Neural cell (in vitro differentiated cells): Measurements from ENCODE around the gene KDM4B. TPM values are rescaled to one million over a fixed set of nuclear protein-coding genes. Genes with fewer than 3 reads are reported as not detected.
"Not testable (repeated sequence)": the region's sequence is repeated elsewhere in the genome, so short reads cannot be mapped to it uniquely, and the experiment has no call there.

Experiments used
- H2AFZ ChIP-seq: fragments of 200-600, 300-800 bp; sonication (generic), shearing (Covaris generic); 2 replicates; pipeline ENCODE4 v1.6.0; 2014; ENCODE audit warnings: low read depth, mild to moderate bottlenecking, antibody characterized with exemption, low read length, moderate library complexity
- H3F3A ChIP-seq: fragments of 200-600 bp; shearing (Covaris generic); 2 replicates; pipeline ENCODE4 v1.6.1; 2016; ENCODE audit warnings: mild to moderate bottlenecking, moderate library complexity, mixed read lengths, antibody characterized with exemption, low read length; ENCODE audit not compliant: insufficient read depth, poor library complexity, severe bottlenecking
- H3K27ac ChIP-seq: fragments of 200-600, 300-800 bp; sonication (generic), shearing (Covaris generic); 2 replicates; pipeline ENCODE4 v1.5.1; 2014; ENCODE audit warnings: mild to moderate bottlenecking, low read length, moderate library complexity
- H3K27me3 ChIP-seq: fragments of 300-800, 200-600 bp; sonication (generic), shearing (Covaris generic); 2 replicates; pipeline ENCODE4 v1.6.0; 2014; ENCODE audit warnings: mild to moderate bottlenecking, low read depth, low read length, moderate library complexity; ENCODE audit not compliant: insufficient read depth
- H3K36me3 ChIP-seq: fragments of 300-800, 200-600 bp; sonication (generic), shearing (Covaris generic); 2 replicates; pipeline ENCODE4 v1.5.1; 2014; ENCODE audit warnings: mild to moderate bottlenecking, antibody characterized with exemption, low read length, moderate library complexity; ENCODE audit not compliant: insufficient read depth
- H3K4me2 ChIP-seq: fragments of 300-800, 200-600 bp; sonication (generic), shearing (Covaris generic); 2 replicates; pipeline ENCODE4 v1.6.0; 2014; ENCODE audit warnings: mild to moderate bottlenecking, low read length
- H3K4me3 ChIP-seq: fragments of 300-800, 200-600 bp; sonication (generic), shearing (Covaris generic); 2 replicates; pipeline ENCODE4 v1.5.1; 2014; ENCODE audit warnings: mild to moderate bottlenecking, low read length, moderate library complexity
- H3K79me2 ChIP-seq: fragments of 200-600 bp; shearing (Covaris generic); replicated peaks from 2 replicates; pipeline ENCODE4 v1.6.0; 2014; ENCODE audit warnings: mild to moderate bottlenecking, low read length, moderate library complexity; ENCODE audit not compliant: insufficient read depth
- H3K9ac ChIP-seq: fragments of 300-800, 200-600 bp; sonication (generic), shearing (Covaris generic); 2 replicates; pipeline ENCODE4 v1.6.1; 2016; ENCODE audit warnings: mild to moderate bottlenecking, low read length, mixed read lengths
- H3K9me2 ChIP-seq: fragments of 200-600 bp; shearing (Covaris generic); 2 replicates; pipeline ENCODE4 v1.6.1; 2016; ENCODE audit warnings: mild to moderate bottlenecking, low read length, mixed read lengths; ENCODE audit not compliant: insufficient read depth
- H3K9me3 ChIP-seq: fragments of 200-600, 300-800 bp; sonication (generic), shearing (Covaris generic); 2 replicates; pipeline ENCODE4 v1.6.1; 2016; ENCODE audit warnings: mild to moderate bottlenecking, mixed run types, low read length, moderate library complexity, mixed read lengths
- H4K20me1 ChIP-seq: fragments of 200-600 bp; shearing (Covaris generic); 2 replicates; pipeline ENCODE4 v1.6.1; 2016; ENCODE audit warnings: mild to moderate bottlenecking, mixed run types; ENCODE audit not compliant: insufficient read depth
- CTCF ChIP-seq: fragments of 450-650 bp; IDR thresholded peaks from 2 replicates; pipeline ENCODE4 v1.5.1; 2014; ENCODE audit warnings: antibody characterized with exemption, mild to moderate bottlenecking, moderate library complexity; ENCODE audit not compliant: poor library complexity, severe bottlenecking
- EP300 ChIP-seq: fragments of 450-650 bp; conservative IDR thresholded peaks from 2 replicates; pipeline ENCODE4 v1.6.1; 2014; ENCODE audit warnings: antibody characterized with exemption, mild to moderate bottlenecking, moderate library complexity; ENCODE audit not compliant: poor library complexity, severe bottlenecking
- EZH2 ChIP-seq: fragments of 200-600, 300-800 bp; shearing (Covaris generic), sonication (generic); IDR thresholded peaks from 2 replicates; pipeline ENCODE4 v1.6.1; 2014; ENCODE audit warnings: antibody characterized with exemption, low read length, borderline replicate concordance, mild to moderate bottlenecking; ENCODE audit not compliant: insufficient read depth, poor library complexity, severe bottlenecking
- MXI1 ChIP-seq: fragments of 450-650 bp; conservative IDR thresholded peaks from 2 replicates; pipeline ENCODE4 v1.6.1; 2014; ENCODE audit warnings: antibody characterized with exemption, mild to moderate bottlenecking; ENCODE audit not compliant: poor library complexity, severe bottlenecking
- POLR2AphosphoS5 ChIP-seq: IDR thresholded peaks from 2 replicates; pipeline ENCODE4 v1.6.1; 2012
- RAD21 ChIP-seq: fragments of 450-650 bp; conservative IDR thresholded peaks from 2 replicates; pipeline ENCODE4 v1.6.1; 2014; ENCODE audit warnings: antibody characterized with exemption, mild to moderate bottlenecking, moderate library complexity
- SMC3 ChIP-seq: fragments of 450-650 bp; conservative IDR thresholded peaks from 2 replicates; pipeline ENCODE4 v1.6.1; 2014; ENCODE audit warnings: antibody characterized with exemption, mild to moderate bottlenecking, moderate library complexity; ENCODE audit not compliant: poor library complexity
- TAF1 ChIP-seq: IDR thresholded peaks from 2 replicates; pipeline ENCODE4 v1.6.1; 2012; ENCODE audit warnings: low read depth
- polyA plus RNA-seq: library from polyadenylated mRNA; depleted of rRNA; stranded (reverse); fragments of >200 nt; gene quantifications from 2 replicates; pipeline ENCODE4 v1.2.3, GENCODE V29; 2014
- TF ChIP-seq, protein P1 (sequence below): IDR thresholded peaks from 2 replicates; pipeline ENCODE4 v1.6.1; 2012; ENCODE audit warnings: borderline replicate concordance

Gene KDM4B
- polyA plus RNA-seq, 1 donor from 2014 or later: 19.1 TPM

DNA sequence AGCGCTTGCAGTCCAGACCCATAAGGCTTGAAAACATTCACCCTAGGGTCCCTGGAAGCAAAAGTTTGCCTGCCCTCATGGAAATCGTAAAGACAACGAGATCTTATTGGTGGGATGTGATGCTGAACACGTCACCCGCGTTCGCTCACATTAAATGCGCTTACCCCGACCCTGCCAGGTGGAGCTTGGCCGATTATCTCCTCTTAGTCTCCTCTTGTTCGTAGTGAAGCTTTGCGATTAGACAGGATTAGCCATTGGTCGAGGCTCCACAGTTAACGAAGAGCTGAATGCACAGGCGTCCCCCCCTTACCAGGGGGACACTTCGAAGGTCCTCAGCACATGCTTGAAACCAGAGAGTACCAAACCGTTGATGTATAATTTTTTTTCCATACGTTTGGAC lies 16.0 kb upstream of the KDM4B start:
- no peak for TF ChIP-seq EZH2
- no peak for TF ChIP-seq EP300
- TF ChIP-seq POLR2AphosphoS5: no peak
- TF ChIP-seq, protein P1, sequence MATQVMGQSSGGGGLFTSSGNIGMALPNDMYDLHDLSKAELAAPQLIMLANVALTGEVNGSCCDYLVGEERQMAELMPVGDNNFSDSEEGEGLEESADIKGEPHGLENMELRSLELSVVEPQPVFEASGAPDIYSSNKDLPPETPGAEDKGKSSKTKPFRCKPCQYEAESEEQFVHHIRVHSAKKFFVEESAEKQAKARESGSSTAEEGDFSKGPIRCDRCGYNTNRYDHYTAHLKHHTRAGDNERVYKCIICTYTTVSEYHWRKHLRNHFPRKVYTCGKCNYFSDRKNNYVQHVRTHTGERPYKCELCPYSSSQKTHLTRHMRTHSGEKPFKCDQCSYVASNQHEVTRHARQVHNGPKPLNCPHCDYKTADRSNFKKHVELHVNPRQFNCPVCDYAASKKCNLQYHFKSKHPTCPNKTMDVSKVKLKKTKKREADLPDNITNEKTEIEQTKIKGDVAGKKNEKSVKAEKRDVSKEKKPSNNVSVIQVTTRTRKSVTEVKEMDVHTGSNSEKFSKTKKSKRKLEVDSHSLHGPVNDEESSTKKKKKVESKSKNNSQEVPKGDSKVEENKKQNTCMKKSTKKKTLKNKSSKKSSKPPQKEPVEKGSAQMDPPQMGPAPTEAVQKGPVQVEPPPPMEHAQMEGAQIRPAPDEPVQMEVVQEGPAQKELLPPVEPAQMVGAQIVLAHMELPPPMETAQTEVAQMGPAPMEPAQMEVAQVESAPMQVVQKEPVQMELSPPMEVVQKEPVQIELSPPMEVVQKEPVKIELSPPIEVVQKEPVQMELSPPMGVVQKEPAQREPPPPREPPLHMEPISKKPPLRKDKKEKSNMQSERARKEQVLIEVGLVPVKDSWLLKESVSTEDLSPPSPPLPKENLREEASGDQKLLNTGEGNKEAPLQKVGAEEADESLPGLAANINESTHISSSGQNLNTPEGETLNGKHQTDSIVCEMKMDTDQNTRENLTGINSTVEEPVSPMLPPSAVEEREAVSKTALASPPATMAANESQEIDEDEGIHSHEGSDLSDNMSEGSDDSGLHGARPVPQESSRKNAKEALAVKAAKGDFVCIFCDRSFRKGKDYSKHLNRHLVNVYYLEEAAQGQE: no peak
- no peak for TF ChIP-seq MXI1
- no peak for TF ChIP-seq TAF1
- TF ChIP-seq CTCF: no peak
- Histone ChIP-seq H3K79me2 (no peaks in the 10 kb centered on the region), H3K9ac (no peak overlapping the region), H3K27ac (no peak overlapping the region), H3K4me3 (no peak overlapping the region), H3K9me2 (no peaks in the 10 kb centered on the region), H3K36me3 (no peaks in the 10 kb centered on the region), H3F3A (no peaks in the 10 kb centered on the region), H3K4me2 (no peak overlapping the region), H4K20me1 (no peaks in the 10 kb centered on the region), H3K27me3 (no peaks in the 10 kb centered on the region), H3K9me3 (no peaks in the 10 kb centered on the region), H2AFZ (no peak overlapping the region)

DNA sequence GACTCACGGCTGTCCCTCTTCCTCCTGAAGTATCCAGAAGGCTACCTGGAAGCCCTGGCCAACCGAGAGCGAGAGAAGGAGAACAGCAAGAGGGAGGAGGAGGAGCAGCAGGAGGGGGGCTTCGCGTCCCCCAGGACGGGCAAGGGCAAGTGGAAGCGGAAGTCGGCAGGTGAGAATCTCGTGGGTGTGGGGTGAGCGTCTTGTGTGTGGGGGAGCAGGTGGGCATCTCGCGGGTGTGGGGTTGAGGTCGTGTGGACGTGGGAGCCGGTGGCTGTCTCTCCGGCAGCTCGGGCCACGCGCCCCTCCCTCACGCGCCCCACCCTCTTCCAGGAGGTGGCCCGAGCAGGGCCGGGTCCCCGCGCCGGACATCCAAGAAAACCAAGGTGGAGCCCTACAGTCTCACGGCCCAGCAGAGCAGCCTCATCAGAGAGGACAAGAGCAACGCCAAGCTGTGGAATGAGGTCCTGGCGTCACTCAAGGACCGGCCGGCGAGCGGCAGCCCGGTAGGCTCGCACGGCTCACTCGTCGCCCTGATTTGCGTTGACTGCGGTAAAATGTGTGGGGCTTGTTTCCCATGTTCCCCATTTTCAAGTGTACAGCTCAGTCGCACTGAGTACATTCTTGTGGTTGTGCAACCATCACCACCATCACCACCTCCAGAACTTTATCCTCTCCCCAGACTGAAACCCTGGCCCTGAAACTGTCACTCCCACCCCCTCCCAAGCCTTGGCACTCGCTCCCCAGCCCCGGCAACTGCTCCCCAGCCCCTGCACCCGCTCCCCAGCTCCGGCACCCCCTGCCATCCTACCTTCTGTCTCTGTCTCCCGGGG lies 14.4 kb upstream of the KDM4B start:
- H3K9me2 ChIP-seq, H3K27ac ChIP-seq, H3K9me3 ChIP-seq, H3K9ac ChIP-seq, H3K27me3 ChIP-seq, H3K79me2 ChIP-seq, H3K4me3 ChIP-seq, H3F3A ChIP-seq, H4K20me1 ChIP-seq, H2AFZ ChIP-seq, H3K4me2 ChIP-seq, H3K36me3 ChIP-seq: not testable (repeated sequence)

DNA sequence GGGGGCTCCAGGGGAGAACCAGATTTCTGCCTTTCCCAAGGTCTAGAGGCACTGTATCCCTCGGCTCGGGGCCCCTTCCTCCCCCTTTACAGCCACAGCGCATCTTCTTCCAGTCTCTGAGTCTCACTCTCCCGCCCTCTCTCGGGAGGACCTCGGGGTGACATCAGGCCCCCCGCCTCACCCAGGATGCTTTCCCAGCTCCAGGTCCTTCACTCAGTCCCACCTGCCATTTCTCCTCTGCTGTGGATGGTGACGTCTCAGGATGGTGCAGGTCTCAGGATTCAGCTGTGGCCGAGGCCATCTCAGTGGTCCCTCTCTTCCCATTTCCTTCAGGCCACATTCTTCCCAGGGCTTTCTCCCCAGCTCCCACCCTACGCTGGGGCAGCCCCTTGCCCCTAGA lies 13.6 kb upstream of the KDM4B start:
- Histone ChIP-seq H3K79me2 (no peaks in the 10 kb centered on the region), H3K4me3 (no peak overlapping the region), H3F3A (no peaks in the 10 kb centered on the region), H3K9me3 (no peaks in the 10 kb centered on the region), H2AFZ (no peak overlapping the region), H3K9ac (no peak overlapping the region), H3K4me2 (no peak overlapping the region), H3K27me3 (no peaks in the 10 kb centered on the region), H3K36me3 (no peaks in the 10 kb centered on the region), H3K9me2 (no peaks in the 10 kb centered on the region), H3K27ac (no peak overlapping the region), H4K20me1 (no peaks in the 10 kb centered on the region)
- TF ChIP-seq EP300 (no peak), CTCF (no peak), POLR2AphosphoS5 (no peak), RAD21 (no peak), TAF1 (no peak), SMC3 (no peak), EZH2 (no peak), MXI1 (no peak)
- TF ChIP-seq, protein P1: no peak
